ENCODE data around the gene HOXA6. TPM values are rescaled to one million over a fixed set of nuclear protein-coding genes. Genes with fewer than 3 reads are reported as not detected.

Gene HOXA6
- total RNA-seq, 2 experiments from 2014 or later, result not detected

GRCh38 chr7:27188386-27189294 lies 41.1 kb upstream of the HOXA6 start:
- Mint-ChIP-seq H3K4me1 (peaks cover 30% of the 10 kb centered on the region), H3K9me3 (ENCODE audit: low read depth) (no peaks in the 10 kb centered on the region)

GRCh38 chr7:27187475-27188385 lies 40.2 kb upstream of the HOXA6 start:
- Mint-ChIP-seq H3K9me3 (ENCODE audit: low read depth) (no peaks in the 10 kb centered on the region), H3K27ac (no peak overlapping the region), H3K4me1 (peaks cover 29% of the 10 kb centered on the region), H3K36me3 (no peaks in the 10 kb centered on the region), H3K4me3 (peak overlapping the region; percentile 53), H3K27me3 (peaks cover 95% of the 10 kb centered on the region)
- CTCF ChIA-PET, result interaction anchor here (0.9 to 2.1 kb wide), 9 partner anchors 8 to 91 kb away, joined by 3 to 12 read pairs (median 4); no protein-coding TSS in a partner anchor
- DNase-seq (no peak), ATAC-seq (no peak)

More at GRCh38 chr7:27188386-27189294, 41.1 kb upstream of the HOXA6 start:
- no peak overlapping the region for H3K27ac Mint-ChIP-seq
- DNase-seq (peak; percentile 61), ATAC-seq (no peak)
- CTCF ChIA-PET, result interaction anchor here (1.2 to 2.6 kb wide), 2 partner anchors 12 to 38 kb away, joined by 3 to 7 read pairs; no protein-coding TSS in a partner anchor
- H3K27me3 Mint-ChIP-seq, result peaks cover 95% of the 10 kb centered on the region
- no peaks in the 10 kb centered on the region for H3K36me3 Mint-ChIP-seq
- peak overlapping the region; percentile 53 for H3K4me3 Mint-ChIP-seq

GRCh38 chr7:27186668-27187474 lies 39.3 kb upstream of the HOXA6 start:
- no peak for DNase-seq
- peaks cover 28% of the 10 kb centered on the region for H3K4me1 Mint-ChIP-seq
- CTCF ChIA-PET, result interaction anchor here (0.9 to 2.1 kb wide), 8 partner anchors 8 to 90 kb away, joined by 3 to 12 read pairs (median 4); no protein-coding TSS in a partner anchor
- H3K4me3 Mint-ChIP-seq, result no peak overlapping the region
- no peaks in the 10 kb centered on the region for H3K9me3 Mint-ChIP-seq (ENCODE audit: low read depth)
- peaks cover 96% of the 10 kb centered on the region for H3K27me3 Mint-ChIP-seq
- no peak for ATAC-seq
- no peak overlapping the region for H3K27ac Mint-ChIP-seq
- H3K36me3 Mint-ChIP-seq, result no peaks in the 10 kb centered on the region

- CTCF ChIA-PET, result interaction anchor here (1.2 to 2.1 kb wide), 5 partner anchors 7 to 27 kb away, joined by 3 to 12 read pairs (median 4); no protein-coding TSS in a partner anchor
- no peak for ATAC-seq
- Mint-ChIP-seq H3K27ac (peak overlapping the region; percentile 68), H3K4me1 (peaks cover 28% of the 10 kb centered on the region), H3K9me3 (ENCODE audit: low read depth) (no peaks in the 10 kb centered on the region), H3K4me3 (peak overlapping the region; percentile 29), H3K27me3 (peaks cover 95% of the 10 kb centered on the region), H3K36me3 (no peaks in the 10 kb centered on the region)
- DNase-seq, result no peak
Observed at GRCh38 chr7:27185854-27186667, 38.5 kb upstream of the HOXA6 start.

GRCh38 chr7:27185013-27185853 lies 37.7 kb upstream of the HOXA6 start, which contains the start of gene HOXA11:
TSS of gene HOXA11 (minus strand) at chr7:27185232. CDS start at chr7:27185144, 88 bp downstream.
- CTCF ChIA-PET, result interaction anchor here (0.7 to 2.1 kb wide), 2 partner anchors 10 to 11 kb away, joined by 3 to 12 read pairs; no protein-coding TSS in a partner anchor
- H3K4me3 Mint-ChIP-seq, result peak within 1 kb of the TSS; percentile 60
- no peaks in the 10 kb centered on the region for H3K36me3 Mint-ChIP-seq
- peaks cover 90% of the 10 kb centered on the region for H3K27me3 Mint-ChIP-seq
- ATAC-seq, result no peak
- peak within 1 kb of the TSS; percentile 69 for H3K27ac Mint-ChIP-seq
- DNase-seq, result no peak
- H3K4me1 Mint-ChIP-seq, result peaks cover 28% of the 10 kb centered on the region
- H3K9me3 Mint-ChIP-seq (ENCODE audit: low read depth), result no peaks in the 10 kb centered on the region

GRCh38 chr7:27184337-27185012 lies 36.9 kb upstream of the HOXA6 start:
- ATAC-seq (no peak), DNase-seq (no peak)
- Mint-ChIP-seq H3K4me3 (peak overlapping the region; percentile 60), H3K27ac (peak overlapping the region; percentile 69), H3K36me3 (no peaks in the 10 kb centered on the region), H3K4me1 (peaks cover 32% of the 10 kb centered on the region), H3K27me3 (peaks cover 88% of the 10 kb centered on the region), H3K9me3 (ENCODE audit: low read depth) (no peaks in the 10 kb centered on the region)
- CTCF ChIA-PET, result interaction anchor here (0.7 to 2.0 kb wide), 2 partner anchors 11 to 12 kb away, joined by 3 to 13 read pairs; no protein-coding TSS in a partner anchor

- no peaks in the 10 kb centered on the region for H3K9me3 Mint-ChIP-seq (ENCODE audit: low read depth)
- no peak overlapping the region for H3K27ac Mint-ChIP-seq
- peaks cover 31% of the 10 kb centered on the region for H3K4me1 Mint-ChIP-seq
- no peak for DNase-seq
- H3K36me3 Mint-ChIP-seq, result no peaks in the 10 kb centered on the region
- peaks cover 88% of the 10 kb centered on the region for H3K27me3 Mint-ChIP-seq
- ATAC-seq, result no peak
- CTCF ChIA-PET, result interaction anchor here (1.0 to 2.0 kb wide), 2 partner anchors 12 to 23 kb away, joined by 3 to 13 read pairs; no protein-coding TSS in a partner anchor
- no peak overlapping the region for H3K4me3 Mint-ChIP-seq
Observed at GRCh38 chr7:27183682-27184336, 36.2 kb upstream of the HOXA6 start.

GRCh38 chr7:27182861-27183681 lies 35.5 kb upstream of the HOXA6 start:
- no peaks in the 10 kb centered on the region for H3K9me3 Mint-ChIP-seq (ENCODE audit: low read depth)
- H3K36me3 Mint-ChIP-seq, result no peaks in the 10 kb centered on the region
- no peak overlapping the region for H3K4me3 Mint-ChIP-seq
- H3K4me1 Mint-ChIP-seq, result peaks cover 24% of the 10 kb centered on the region
- peaks cover 86% of the 10 kb centered on the region for H3K27me3 Mint-ChIP-seq
- no peak overlapping the region for H3K27ac Mint-ChIP-seq
- CTCF ChIA-PET, result interaction anchor here (1.0 to 2.0 kb wide), 3 partner anchors 13 to 22 kb away, joined by 3 to 13 read pairs (median 4); no protein-coding TSS in a partner anchor
- no peak for DNase-seq
- no peak for ATAC-seq

GRCh38 chr7:27182285-27182841 lies 34.8 kb upstream of the HOXA6 start:
- no peak overlapping the region for H3K4me3 Mint-ChIP-seq
- no peaks in the 10 kb centered on the region for H3K9me3 Mint-ChIP-seq (ENCODE audit: low read depth)
- peaks cover 86% of the 10 kb centered on the region for H3K27me3 Mint-ChIP-seq
- H3K27ac Mint-ChIP-seq, result no peak overlapping the region
- DNase-seq (no peak), ATAC-seq (no peak)
- peaks cover 20% of the 10 kb centered on the region for H3K4me1 Mint-ChIP-seq
- H3K36me3 Mint-ChIP-seq, result no peaks in the 10 kb centered on the region
- CTCF ChIA-PET, result interaction anchor here (1.0 to 2.0 kb wide), 3 partner anchors 14 to 21 kb away, joined by 3 to 13 read pairs (median 4); no protein-coding TSS in a partner anchor
